HG03457 (cell line): ENCODE measurements around the gene SUZ12.
"Not testable (repeated sequence)": the region's sequence is repeated elsewhere in the genome, so short reads cannot be mapped to it uniquely, and the experiment has no call there.

Source experiments
- ATAC-seq: cut with Tn5 transposase; IDR thresholded peaks from one replicate; pipeline ENCODE4 v1.9.1; 2021; ENCODE audit warnings: moderate number of reproducible peaks; ENCODE audit not compliant: unreplicated experiment

Gene SUZ12

DNA sequence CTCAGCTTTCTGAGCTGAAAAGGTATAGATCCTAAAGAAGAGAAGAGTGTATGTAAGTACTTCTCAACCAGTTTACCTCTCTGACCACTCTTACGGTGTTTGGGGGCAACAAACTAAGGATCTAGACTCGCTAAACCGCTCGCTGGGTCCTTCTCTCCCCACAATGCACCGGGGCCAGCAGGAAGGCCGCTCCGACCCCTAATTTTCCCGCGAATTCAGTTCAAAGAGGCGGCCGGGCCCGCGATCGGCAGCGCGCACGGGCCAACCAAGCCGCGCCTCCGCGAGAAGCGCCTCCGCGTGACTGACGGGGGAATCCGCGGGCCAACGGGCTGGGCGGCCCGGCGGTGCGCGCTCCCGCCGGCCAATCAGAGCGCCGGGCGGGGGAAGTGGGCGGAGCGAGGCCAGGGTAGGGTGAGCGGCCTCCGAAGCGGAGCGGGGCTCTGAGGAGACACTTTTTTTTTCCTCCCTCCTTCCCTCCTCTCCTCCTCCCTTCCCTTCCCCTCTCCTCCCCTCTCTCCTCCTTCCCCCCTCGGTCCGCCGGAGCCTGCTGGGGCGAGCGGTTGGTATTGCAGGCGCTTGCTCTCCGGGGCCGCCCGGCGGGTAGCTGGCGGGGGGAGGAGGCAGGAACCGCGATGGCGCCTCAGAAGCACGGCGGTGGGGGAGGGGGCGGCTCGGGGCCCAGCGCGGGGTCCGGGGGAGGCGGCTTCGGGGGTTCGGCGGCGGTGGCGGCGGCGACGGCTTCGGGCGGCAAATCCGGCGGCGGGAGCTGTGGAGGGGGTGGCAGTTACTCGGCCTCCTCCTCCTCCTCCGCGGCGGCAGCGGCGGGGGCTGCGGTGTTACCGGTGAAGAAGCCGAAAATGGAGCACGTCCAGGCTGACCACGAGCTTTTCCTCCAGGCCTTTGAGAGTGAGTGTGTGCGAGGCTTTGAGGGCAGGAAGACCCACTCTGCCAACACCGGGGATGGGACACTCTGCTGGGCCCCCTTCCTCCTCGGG, at the start of gene SUZ12:
Gene SUZ12 (plus strand): TSS at position 393 of the 995 bp plus-strand sequence. CDS start 240 bp downstream, at position 633.
- peak; percentile 82 for ATAC-seq

DNA sequence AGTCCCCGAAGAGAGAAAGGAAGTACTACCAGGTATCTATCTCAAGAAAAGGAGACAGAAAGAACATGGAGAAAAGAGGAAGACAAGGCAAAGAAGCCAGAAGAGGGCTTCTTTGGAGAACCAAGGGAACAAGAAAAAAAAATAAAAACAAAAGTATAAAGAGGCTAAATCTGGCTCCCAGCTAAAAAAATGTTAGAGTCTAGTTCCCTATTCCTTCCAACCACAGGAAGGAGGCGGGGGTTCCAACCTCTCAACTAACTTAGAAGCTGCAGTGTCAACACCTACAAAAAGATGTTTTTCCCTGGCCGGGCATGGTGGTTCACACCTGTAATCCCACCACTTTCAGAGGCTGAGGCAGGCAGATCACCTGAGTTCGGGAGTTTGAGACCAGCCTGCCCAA, 48.7 kb upstream of the SUZ12 start:
- no peak for ATAC-seq

- no peak for ATAC-seq
These were observed 35.9 kb upstream of the SUZ12 start for GRCh38 chr17:31900877-31901276.

DNA sequence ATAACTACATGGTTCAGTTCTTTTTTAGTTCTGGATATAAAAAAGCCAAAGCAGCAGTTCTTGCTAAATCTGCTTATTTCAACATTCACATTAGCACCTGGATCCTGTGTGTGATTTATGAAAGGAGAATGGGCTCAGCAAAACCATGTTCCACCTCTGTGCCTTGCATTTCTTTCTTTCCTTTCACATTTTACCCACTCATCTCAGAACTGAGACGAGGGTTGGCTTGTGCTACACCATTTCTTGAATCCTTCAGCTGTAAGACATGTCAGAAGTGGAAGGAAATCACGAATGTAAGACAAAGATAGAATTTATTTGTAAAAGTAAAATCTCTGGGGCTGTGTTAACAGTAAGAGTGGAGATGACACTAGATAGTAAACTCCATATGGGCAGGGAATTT, 34.1 kb upstream of the SUZ12 start:
- ATAC-seq = no peak

GRCh38 chr17:31903401-31903800, 33.4 kb upstream of the SUZ12 start:
- no peak for ATAC-seq

DNA sequence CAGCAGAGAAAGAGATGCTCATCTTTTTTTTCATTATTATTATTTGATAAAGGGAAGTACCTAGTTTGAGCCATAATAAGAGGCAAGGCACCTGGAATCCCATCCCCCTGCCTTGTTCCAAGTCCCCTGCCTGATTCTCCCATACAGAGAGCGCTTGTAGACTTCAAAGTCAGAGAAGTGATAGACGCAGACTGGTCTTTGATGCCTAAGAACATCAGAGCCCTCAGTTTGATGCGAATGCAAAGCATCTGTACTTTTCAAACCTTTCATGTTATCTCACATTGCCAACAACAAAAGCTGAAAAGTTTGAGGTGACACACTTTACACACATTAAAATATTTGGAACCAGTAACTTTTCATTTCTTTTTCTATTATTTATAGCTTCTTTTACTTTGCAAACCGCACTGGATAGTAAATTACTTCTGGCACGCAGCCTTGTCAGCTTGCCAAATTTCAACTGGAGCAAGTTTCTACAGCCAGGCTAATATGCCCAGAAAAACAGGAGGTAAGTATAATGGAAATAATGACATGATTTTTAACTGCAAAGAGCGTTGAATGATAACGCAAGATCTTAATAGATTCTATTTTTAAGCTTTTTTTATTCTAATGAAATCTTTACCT, 29.4 kb upstream of the SUZ12 start:
- ATAC-seq = no peak

DNA sequence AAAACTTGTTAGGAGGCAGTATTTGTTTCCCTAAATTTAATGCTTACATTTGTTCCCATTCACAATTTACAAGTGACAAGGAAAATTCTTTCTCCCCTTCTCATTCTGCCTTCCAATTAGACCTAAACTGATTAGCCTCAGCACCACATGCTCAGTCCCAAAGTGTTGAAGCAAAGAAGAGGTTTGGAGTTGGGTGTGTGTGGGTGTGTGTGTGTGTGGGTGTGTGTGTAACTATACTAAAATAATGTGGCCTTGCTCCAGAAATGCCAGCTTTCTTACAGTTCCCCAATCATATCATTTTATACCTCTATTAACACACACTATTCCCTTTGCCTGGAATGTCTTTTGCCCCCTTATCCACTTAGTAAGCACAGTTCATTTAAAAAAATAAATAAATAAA, 28.4 kb upstream of the SUZ12 start:
- no peak for ATAC-seq

GRCh38 chr17:31912705-31913104, 24.1 kb upstream of the SUZ12 start:
- ATAC-seq = not testable (repeated sequence)

GRCh38 chr17:31915456-31916100, 21.2 kb upstream of the SUZ12 start:
- ATAC-seq = no peak

DNA sequence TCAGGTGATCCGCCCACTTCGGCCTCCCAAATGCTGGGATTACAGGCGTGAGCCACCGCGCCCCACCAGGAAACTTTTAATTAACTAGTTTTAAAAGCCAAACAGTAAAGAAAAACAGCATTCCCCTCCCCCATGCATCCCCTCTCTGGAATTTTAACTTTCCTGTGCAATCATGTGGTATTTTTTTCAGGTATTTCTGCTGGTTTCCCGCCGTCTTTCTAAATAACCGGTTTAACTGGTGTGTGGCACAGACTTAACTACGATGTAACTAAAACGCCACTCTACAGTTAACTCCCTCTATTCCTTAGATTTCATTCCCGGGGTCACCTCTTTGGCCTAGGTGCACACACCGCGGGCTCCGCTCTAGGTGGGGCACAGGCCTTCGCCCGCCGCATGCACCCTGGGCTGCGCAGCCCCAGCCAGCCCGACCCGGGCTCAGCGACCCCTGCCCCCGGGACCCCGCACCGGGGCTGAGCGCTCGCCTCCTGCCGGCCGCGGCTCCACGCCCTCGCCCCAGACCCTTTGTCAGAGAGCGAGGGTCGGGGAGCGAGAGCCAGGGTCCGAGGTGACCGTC, 20.2 kb upstream of the SUZ12 start:
- no peak for ATAC-seq

DNA sequence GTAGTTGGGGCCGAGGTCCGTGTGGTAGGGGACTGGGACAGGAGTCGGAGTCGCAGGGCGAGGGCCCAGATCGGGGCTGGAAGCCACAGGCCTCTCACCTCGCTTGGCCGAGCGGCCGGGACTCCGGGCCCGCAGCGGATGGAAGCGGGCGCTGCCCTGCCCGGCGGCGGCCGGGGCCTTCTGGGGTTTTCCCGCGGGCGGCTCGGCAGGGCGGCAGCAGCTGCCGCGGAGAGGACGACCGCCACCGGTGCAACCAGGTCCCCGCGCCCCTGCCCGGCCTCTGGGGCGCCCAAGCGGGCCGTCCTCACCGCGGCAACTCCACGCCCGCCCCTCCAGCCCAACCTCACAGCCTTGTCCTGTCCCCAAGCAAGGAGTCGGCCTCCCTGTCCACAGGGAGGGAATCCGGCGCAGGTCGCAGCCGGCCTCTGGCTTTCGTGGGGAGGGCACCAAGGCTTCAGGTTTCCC, 19.7 kb upstream of the SUZ12 start:
- no peak for ATAC-seq

GRCh38 chr17:31917721-31918120, 19.1 kb upstream of the SUZ12 start:
- not testable (repeated sequence) for ATAC-seq

DNA sequence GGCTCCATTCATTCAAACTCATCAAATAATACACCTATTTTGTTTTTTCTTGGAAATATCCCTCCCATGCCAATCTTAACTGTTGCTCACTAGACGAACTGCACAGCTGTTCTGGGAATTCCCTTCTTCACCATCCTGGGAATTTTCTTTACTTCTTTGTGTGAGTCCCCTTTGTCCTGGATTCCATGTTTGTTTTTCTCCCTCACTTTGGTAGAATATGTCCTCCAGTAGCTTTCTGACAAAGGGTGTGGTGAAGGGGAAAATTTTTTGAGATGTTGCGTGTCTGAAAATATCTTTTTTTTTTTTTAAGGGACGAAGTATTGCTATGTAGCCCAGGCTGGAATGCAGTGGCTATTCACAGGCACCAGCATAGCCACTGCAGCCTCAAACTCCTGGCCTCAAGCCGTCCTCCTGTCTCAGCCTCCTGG, 18.1 kb upstream of the SUZ12 start:
- no peak for ATAC-seq

- ATAC-seq = no peak
These were observed 16.8 kb upstream of the SUZ12 start for GRCh38 chr17:31919802-31920525.

DNA sequence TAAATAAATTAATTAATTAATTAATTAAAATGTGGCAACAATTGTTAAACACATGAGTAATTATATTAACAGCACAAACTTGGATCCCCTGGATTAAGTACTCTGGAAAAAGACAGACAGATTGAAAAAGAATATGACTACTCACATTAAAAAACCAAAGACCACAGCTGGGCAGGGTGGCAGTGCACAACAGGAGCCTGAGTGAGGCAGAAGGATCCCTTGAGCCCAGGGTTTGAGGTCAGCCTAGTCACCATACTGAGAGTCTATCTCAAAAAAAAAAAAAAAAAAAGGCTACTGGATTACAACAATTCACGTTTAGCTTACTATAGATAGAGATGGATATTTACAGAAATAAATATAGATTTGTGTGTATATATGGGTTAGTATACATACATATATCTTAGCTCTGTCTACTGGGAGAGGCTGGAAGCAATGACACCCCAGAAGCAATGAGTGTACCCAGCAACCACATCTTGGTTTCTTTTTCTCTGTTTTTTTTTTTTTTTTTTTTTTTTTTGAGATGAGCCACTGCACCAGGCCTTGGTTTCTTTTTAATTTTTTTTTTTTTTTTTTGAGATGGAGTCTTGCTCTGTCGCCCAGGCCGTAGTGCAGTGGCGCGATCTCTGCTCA, 10.6 kb upstream of the SUZ12 start:
- no peak for ATAC-seq

GRCh38 chr17:31931756-31932155, 5.1 kb upstream of the SUZ12 start:
- ATAC-seq = no peak

GRCh38 chr17:31935512-31935911, 1.3 kb upstream of the SUZ12 start:
- ATAC-seq = no peak

DNA sequence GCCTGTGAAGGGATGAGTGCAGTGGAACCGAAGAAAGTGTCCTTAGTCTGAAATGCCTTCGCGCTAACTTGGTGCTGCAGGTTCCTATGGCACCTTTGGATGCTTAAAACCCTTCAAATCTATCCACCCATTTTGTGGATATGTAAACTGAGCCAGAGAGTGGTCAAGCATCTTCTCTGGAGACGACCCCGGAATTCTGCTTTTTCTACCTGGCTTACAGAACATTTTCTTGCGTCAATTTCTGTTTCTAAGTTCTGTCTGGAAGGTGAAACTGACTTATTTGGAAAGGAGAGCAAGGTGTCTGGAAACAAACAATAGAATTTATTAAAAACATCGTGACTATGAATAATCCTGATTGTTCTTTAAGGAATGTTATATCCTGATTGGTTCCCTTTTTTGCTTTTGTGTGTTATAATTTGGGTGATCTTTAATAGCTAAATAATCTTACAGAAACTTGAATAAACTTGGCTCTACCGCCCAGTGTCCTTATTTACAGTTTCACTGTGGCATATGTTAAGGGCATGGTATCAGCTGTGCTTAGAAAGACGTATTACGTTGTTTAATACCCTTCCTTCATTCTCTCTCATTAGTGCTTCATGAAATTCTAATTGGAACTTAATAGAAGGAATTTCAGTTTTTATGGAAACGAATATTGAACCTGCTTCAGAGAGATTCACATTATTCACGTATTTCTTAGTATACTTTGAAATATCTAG, 1.3 kb downstream of the SUZ12 start:
- ATAC-seq = not testable (repeated sequence)

- ATAC-seq = not testable (repeated sequence)
These were observed 5.1 kb downstream of the SUZ12 start for GRCh38 chr17:31941916-31942315.
